Mammary epithelial cell (primary cell): ENCODE data around the gene CDC42EP5.

Source experiments
- EZH2 ChIP-seq: IDR thresholded peaks from 2 replicates; pipeline ENCODE4 v1.6.1; 2012; ENCODE audit warnings: low read length, inconsistent platforms, borderline replicate concordance
- TF ChIP-seq, protein P1 (sequence below), 2 donors: IDR thresholded peaks in 1 of 2; conservative IDR thresholded peaks in 1 of 2; 2 replicates each; pipeline ENCODE4 v1.5.1; 2011 to 2012; ENCODE audit warnings: inconsistent platforms in 2 of 2, low read length in 2 of 2, mild to moderate bottlenecking in 2 of 2, control low read depth in 1 of 2, low read depth in 1 of 2; ENCODE audit not compliant: insufficient read depth in 1 of 2; ENCODE audit errors: extremely low read depth in 1 of 2

DNA sequence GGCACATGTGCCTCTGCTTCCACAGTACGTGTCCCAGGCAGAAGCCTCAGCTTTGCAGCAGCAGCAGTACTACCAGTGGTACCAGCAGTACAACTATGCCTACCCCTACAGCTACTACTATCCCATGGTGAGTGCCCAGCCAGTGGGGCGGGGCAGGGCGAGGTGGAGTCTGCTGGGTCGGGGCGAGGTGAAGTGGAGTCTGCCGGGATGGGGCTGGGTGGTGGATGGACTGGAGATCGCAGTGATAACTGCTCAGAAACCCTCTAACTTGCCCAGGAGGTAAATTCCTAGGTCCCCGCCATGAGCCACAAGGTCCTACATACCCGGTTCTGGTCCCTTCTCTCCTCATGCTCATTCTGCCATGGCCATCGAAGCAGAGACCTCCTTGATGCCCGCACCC is 20.5 kb downstream of the CDC42EP5 start:
- TF ChIP-seq EZH2, result no peak
- TF ChIP-seq, protein P1, sequence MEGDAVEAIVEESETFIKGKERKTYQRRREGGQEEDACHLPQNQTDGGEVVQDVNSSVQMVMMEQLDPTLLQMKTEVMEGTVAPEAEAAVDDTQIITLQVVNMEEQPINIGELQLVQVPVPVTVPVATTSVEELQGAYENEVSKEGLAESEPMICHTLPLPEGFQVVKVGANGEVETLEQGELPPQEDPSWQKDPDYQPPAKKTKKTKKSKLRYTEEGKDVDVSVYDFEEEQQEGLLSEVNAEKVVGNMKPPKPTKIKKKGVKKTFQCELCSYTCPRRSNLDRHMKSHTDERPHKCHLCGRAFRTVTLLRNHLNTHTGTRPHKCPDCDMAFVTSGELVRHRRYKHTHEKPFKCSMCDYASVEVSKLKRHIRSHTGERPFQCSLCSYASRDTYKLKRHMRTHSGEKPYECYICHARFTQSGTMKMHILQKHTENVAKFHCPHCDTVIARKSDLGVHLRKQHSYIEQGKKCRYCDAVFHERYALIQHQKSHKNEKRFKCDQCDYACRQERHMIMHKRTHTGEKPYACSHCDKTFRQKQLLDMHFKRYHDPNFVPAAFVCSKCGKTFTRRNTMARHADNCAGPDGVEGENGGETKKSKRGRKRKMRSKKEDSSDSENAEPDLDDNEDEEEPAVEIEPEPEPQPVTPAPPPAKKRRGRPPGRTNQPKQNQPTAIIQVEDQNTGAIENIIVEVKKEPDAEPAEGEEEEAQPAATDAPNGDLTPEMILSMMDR (conservative IDR thresholded peaks at IDR 0.05 in 1 of 2, IDR thresholded peaks at IDR 0.05 in 1 of 2; ENCODE audit: extremely low read depth in 1 of 2, insufficient read depth in 1 of 2, low read depth in 1 of 2, low read length in 2 of 2), result no peak
